ENCODE measurements around the gene TBC1D4.
A peak's percentile ranks its signal among the peaks of the same experiment; 100 is the strongest.

TBC1D4 gene

DNA sequence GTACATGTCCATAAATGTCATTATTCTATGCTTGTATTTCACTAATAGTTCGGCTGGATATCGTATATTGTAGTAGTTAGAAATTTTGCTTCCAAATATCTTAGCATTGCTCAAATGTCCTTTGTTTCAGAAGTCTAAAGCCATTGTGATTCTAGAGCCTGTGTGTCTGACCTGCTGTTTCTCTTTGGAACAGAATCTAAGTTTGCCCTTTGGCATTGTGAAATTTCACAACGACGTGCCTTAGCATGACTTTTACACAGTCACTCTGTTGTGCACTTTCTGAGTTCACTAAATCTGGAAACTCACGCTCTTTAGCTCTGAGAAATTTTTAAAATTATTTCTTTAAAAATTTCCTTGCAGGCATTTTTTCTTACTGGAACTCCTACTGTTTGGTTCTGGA lies 152.2 kb downstream of the TBC1D4 start:
- TF ChIP-seq, protein P1, sequence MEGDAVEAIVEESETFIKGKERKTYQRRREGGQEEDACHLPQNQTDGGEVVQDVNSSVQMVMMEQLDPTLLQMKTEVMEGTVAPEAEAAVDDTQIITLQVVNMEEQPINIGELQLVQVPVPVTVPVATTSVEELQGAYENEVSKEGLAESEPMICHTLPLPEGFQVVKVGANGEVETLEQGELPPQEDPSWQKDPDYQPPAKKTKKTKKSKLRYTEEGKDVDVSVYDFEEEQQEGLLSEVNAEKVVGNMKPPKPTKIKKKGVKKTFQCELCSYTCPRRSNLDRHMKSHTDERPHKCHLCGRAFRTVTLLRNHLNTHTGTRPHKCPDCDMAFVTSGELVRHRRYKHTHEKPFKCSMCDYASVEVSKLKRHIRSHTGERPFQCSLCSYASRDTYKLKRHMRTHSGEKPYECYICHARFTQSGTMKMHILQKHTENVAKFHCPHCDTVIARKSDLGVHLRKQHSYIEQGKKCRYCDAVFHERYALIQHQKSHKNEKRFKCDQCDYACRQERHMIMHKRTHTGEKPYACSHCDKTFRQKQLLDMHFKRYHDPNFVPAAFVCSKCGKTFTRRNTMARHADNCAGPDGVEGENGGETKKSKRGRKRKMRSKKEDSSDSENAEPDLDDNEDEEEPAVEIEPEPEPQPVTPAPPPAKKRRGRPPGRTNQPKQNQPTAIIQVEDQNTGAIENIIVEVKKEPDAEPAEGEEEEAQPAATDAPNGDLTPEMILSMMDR (conservative IDR thresholded peaks at IDR 0.05; ENCODE audit: control insufficient read depth, insufficient read depth, low read depth, low read length), result no peak
- no peak overlapping the region for H3K4me3 ChIP-seq (ENCODE audit: control insufficient read depth, low read depth, low read length)
- no peak for DNase-seq (ENCODE audit: low read depth)

DNA sequence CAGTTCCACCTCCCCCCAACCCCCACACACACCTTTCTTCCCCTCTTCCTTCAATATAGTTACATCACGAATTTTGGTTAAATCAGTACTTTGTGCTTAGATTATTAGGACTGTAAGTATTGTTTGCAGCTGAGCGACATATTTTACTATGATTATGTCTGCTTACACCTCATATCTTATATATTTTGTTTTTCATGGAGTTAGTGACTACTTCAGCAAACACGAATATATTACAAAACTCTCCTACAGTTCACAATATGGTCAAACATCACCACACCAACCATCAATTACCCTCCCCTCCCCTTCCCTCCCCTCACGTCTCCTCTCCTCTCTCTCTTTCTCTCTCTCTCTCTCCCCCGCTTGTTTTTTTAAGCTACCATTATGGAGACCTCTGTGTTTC lies 152.9 kb downstream of the TBC1D4 start:
- TF ChIP-seq, protein P1 (conservative IDR thresholded peaks at IDR 0.05; ENCODE audit: control insufficient read depth, insufficient read depth, low read depth, low read length), result no peak
- no peak overlapping the region for H3K4me3 ChIP-seq (ENCODE audit: control insufficient read depth, low read depth, low read length)
- DNase-seq (ENCODE audit: low read depth), result no peak

DNA sequence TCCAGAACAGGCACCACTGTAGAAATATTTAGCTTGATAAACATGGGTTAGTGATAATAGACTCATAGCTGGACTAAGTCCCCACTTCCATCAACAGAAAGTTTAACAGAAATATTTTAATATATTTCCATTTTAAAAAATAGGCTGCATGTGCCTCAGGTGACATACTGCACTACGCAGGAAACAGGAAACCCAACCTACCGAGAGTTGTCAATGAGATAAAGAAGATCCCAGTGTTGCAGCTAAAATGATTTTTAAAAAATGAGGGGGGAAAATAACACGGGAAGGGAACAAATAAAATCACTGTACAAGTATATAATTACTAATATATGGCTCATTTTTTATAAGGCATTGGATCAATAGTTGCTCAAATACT lies 154.8 kb downstream of the TBC1D4 start:
- no peak for DNase-seq (ENCODE audit: low read depth)
- TF ChIP-seq, protein P1 (conservative IDR thresholded peaks at IDR 0.05; ENCODE audit: control insufficient read depth, insufficient read depth, low read depth, low read length), result no peak
- H3K4me3 ChIP-seq (ENCODE audit: control insufficient read depth, low read depth, low read length), result no peak overlapping the region

DNA sequence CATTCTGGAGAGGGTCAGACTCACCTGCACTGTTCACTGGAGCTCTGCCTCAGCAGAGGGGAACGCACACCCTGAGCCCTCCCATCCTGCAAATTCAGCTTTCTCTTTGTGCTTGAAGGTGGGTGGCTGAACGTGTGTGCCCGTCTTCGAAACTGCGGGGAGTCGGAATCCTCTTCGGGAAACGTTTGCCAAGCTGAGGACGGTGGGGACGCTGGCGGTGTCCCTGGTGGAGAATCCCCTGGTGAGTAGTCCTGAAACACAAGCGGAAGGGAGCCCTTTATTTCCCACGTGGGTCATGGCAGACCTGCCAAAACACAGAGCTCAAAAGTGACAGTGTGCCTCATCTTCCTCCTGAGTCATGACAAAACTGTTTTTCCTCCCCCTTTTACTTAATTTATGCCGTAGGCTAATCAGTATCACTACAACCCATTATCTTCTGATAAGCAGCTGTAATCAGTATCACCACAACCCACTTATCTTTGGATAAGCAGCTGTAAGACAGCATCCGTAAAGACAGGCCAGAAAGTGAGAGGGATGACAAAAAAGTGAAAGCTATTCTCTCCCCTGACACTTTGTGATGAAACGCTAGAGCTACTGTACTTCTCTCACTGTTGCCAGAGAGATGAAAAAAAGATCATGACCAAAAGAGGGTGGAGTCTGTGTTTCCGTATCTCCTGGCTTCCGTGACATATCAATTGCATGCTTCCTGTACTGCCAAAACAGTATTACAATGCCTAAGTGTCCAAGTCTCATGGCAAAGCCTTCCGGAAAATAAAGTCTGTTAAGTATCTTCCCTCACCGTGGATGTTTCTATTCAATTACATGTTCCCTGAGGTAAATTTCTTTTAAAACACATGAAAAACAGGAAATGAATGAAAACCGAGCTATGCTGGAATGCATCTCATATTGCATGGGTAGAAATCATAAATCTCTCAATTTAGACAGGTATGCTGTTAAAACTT lies 155.5 kb downstream of the TBC1D4 start:
- TF ChIP-seq, protein P1 (conservative IDR thresholded peaks at IDR 0.05; ENCODE audit: control insufficient read depth, insufficient read depth, low read depth, low read length), result no peak
- H3K4me3 ChIP-seq (ENCODE audit: control insufficient read depth, low read depth, low read length), result no peak overlapping the region
- DNase-seq (ENCODE audit: low read depth), result peak; percentile 44

DNA sequence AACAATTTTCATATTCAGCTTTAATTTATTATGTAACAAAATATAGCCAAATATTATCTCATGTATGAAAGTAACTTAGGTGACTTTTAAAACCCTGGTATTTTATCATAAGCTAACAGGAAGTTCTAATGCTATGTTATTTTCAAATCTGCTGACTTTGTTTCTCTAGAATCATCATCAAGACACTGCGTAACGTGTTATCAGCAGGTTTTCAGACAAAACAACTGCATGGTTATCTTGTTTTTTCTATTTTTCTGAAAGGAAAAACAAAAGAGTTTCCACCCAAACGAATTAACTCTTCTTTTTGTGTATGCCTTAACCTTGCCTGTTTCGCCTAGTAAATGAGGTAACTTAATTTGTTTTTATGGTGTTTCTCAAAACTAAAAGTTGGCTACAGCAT lies 156.3 kb downstream of the TBC1D4 start:
- TF ChIP-seq, protein P1 (conservative IDR thresholded peaks at IDR 0.05; ENCODE audit: control insufficient read depth, insufficient read depth, low read depth, low read length), result no peak
- no peak for DNase-seq (ENCODE audit: low read depth)
- H3K4me3 ChIP-seq (ENCODE audit: control insufficient read depth, low read depth, low read length), result no peak overlapping the region

DNA sequence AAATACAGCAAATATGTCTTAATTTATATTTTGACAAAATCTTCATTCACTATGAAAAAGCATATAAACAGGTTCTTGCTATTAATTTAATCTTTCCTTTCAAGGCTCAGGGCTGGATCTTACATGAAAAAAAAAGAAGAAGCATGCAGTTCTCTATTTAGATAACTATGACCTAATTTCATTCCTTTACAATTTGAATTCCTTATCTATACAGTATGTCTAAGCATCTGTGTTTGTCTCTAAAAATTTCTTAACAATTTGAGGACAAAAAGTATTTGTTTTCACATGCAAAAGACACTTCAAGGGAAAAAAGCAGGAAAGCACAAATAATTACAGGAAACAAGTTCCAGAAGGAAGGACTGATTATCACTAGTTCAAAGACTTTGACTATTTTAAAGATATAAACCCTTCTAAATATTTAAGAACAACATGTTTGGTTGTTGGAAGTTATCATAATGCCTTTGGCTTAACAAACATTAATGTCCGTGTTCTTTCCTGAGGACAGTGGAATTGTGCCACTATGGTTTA lies 157.5 kb downstream of the TBC1D4 start:
- no peak overlapping the region for H3K4me3 ChIP-seq (ENCODE audit: control insufficient read depth, low read depth, low read length)

More for the DNA sequence above, 157.5 kb downstream of the TBC1D4 start:
- TF ChIP-seq, protein P1 (conservative IDR thresholded peaks at IDR 0.05; ENCODE audit: control insufficient read depth, insufficient read depth, low read depth, low read length), result no peak
- no peak for DNase-seq (ENCODE audit: low read depth)
